Vein endothelial cell (primary cell): ENCODE measurements around the gene MTPN. TPM values are rescaled to one million over a fixed set of nuclear protein-coding genes. Genes with fewer than 3 reads are reported as not detected.

Experiments
- small RNA-seq: library from RNA; depleted of rRNA; stranded (forward); fragments of <200 nt; gene quantifications from one replicate; pipeline ENCODE3, GENCODE V24; 2012
- total RNA-seq: library from RNA; depleted of rRNA; stranded (reverse); fragments of >200 nt; gene quantifications from 2 replicates; pipeline ENCODE4 v1.2.3, GENCODE V29; 2012

The MTPN gene, protein sequence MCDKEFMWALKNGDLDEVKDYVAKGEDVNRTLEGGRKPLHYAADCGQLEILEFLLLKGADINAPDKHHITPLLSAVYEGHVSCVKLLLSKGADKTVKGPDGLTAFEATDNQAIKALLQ
- total RNA-seq, result 153 and 171 TPM in 2 replicates

DNA sequence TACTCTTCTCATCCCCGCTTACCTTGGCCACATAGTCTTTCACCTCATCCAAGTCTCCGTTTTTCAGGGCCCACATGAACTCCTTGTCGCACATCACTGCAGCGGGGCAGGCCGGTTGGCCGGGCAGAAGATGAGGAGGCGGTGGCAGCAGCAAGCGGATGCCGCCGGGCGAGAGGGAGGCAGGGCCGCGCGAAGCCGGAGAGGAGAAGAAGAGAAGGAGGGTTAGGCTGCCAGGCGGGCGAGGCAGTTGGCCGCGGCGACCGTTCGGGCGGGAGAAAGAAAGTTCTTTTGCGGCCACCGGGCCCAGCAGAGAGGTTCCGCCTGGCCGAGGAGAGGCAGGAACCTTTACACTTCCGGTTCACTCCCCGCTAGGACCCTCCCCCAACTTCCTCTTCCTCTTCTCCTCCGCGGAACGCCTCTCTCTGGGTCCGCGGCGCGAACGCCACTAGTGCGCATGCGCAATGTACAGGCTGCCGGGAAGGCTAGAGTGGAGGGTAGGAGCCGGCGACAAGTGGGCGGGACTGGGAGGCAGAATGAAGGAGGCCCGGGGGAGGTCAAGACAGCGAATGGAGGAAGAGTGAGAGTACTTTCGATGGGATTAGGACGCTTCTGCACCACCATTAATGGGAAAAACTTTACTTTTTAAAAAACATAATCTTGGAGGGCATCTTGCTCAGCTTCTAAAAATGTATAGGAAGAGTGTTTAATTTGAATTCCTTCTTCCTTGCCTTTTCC lies at the start of gene MTPN:
MTPN (minus strand) TSS at position 353 of the 735 bp plus-strand sequence; CDS start at position 94, 259 bp downstream.

Small RNA genes within 50 kb of the gene (small RNA-seq; reads per million reads assigned to genes)
- gene RNU6-223P, result not detected

Other genes with a start within 250 kb of the MTPN start
- not detected in 2 replicates for gene SLC13A4, start 249.2 kb downstream of the MTPN start, total RNA-seq
- not detected in 2 replicates for gene FAM180A, start 228.5 kb downstream of the MTPN start, total RNA-seq